Endothelial cell (in vitro differentiated cells): ENCODE measurements around the gene APPL2. TPM values are rescaled to one million over a fixed set of nuclear protein-coding genes. Genes with fewer than 3 reads are reported as not detected.

Experiments
- DNase-seq: peaks from one replicate; pipeline ENCODE4 v3.0.0; 2021; ENCODE audit warnings: low spot score
- H3K27ac Mint-ChIP-seq: one replicate; pipeline ENCODE4 v1.8.0; 2021; ENCODE audit warnings: mixed read lengths, inconsistent platforms; ENCODE audit not compliant: unreplicated experiment
- H3K27me3 Mint-ChIP-seq: one replicate; pipeline ENCODE4 v1.8.0; 2021; ENCODE audit warnings: mild to moderate bottlenecking, moderate library complexity, mixed read lengths, inconsistent platforms; ENCODE audit not compliant: unreplicated experiment
- H3K36me3 Mint-ChIP-seq: one replicate; pipeline ENCODE4 v1.8.0; 2021; ENCODE audit warnings: mild to moderate bottlenecking, low read depth, mixed read lengths, inconsistent platforms; ENCODE audit not compliant: unreplicated experiment
- H3K4me1 Mint-ChIP-seq: one replicate; pipeline ENCODE4 v1.8.0; 2021; ENCODE audit warnings: mild to moderate bottlenecking, mixed read lengths, inconsistent platforms; ENCODE audit not compliant: unreplicated experiment
- H3K4me3 Mint-ChIP-seq: one replicate; pipeline ENCODE4 v1.8.0; 2021; ENCODE audit warnings: mild to moderate bottlenecking, mixed read lengths, inconsistent platforms; ENCODE audit not compliant: unreplicated experiment
- H3K9me3 Mint-ChIP-seq: one replicate; pipeline ENCODE4 v1.8.0; 2021; ENCODE audit warnings: mixed read lengths, inconsistent platforms; ENCODE audit not compliant: unreplicated experiment
- CTCF ChIP-seq: fragments of 200-600 bp; sonication (generic); IDR thresholded peaks from one replicate; pipeline ENCODE4 v1.5.0; 2021; ENCODE audit warnings: antibody characterized with exemption; ENCODE audit not compliant: unreplicated experiment
- total RNA-seq: library from RNA; stranded (reverse); fragmentation: NEBNext Ultra II Directional; extraction: Animal tissue kit (Norgen Biotek cat#: 25700); gene quantifications from one replicate; pipeline ENCODE4 v1.2.1, GENCODE V29; 2021; ENCODE audit not compliant: unreplicated experiment

APPL2 gene
- total RNA-seq, 1 donor from 2014 or later, result 44.7 TPM

- Mint-ChIP-seq H3K27me3 (peaks cover 17% of the 10 kb centered on the region), H3K27ac (peak overlapping the region; percentile 48), H3K4me3 (no peak overlapping the region), H3K4me1 (peaks cover 25% of the 10 kb centered on the region), H3K36me3 (peaks cover 38% of the 10 kb centered on the region), H3K9me3 (no peaks in the 10 kb centered on the region)
- no peak for TF ChIP-seq CTCF
- no peak for DNase-seq
These were observed 34.7 kb downstream of the APPL2 start for GRCh38 chr12:105201299-105201698.

GRCh38 chr12:105200385-105200784, 35.6 kb downstream of the APPL2 start:
- H3K4me3 Mint-ChIP-seq, result no peak overlapping the region
- peaks cover 25% of the 10 kb centered on the region for H3K4me1 Mint-ChIP-seq
- peak overlapping the region; percentile 52 for H3K27ac Mint-ChIP-seq
- TF ChIP-seq CTCF, result no peak
- H3K9me3 Mint-ChIP-seq, result no peaks in the 10 kb centered on the region
- peaks cover 18% of the 10 kb centered on the region for H3K27me3 Mint-ChIP-seq
- DNase-seq, result no peak
- peaks cover 32% of the 10 kb centered on the region for H3K36me3 Mint-ChIP-seq

- H3K9me3 Mint-ChIP-seq, result no peaks in the 10 kb centered on the region
- peaks cover 18% of the 10 kb centered on the region for H3K27me3 Mint-ChIP-seq
- H3K4me1 Mint-ChIP-seq, result peaks cover 25% of the 10 kb centered on the region
- H3K27ac Mint-ChIP-seq, result no peak overlapping the region
- H3K4me3 Mint-ChIP-seq, result no peak overlapping the region
- no peak for TF ChIP-seq CTCF
- DNase-seq, result no peak
- H3K36me3 Mint-ChIP-seq, result peaks cover 24% of the 10 kb centered on the region
These were observed 37.0 kb downstream of the APPL2 start for GRCh38 chr12:105198961-105199360.

GRCh38 chr12:105196090-105196489, 39.9 kb downstream of the APPL2 start:
- H3K27ac Mint-ChIP-seq, result no peak overlapping the region

GRCh38 chr12:105194947-105195346, 41.0 kb downstream of the APPL2 start:
- H3K4me3 Mint-ChIP-seq, result no peak overlapping the region
- peaks cover 51% of the 10 kb centered on the region for H3K36me3 Mint-ChIP-seq
- peaks cover 22% of the 10 kb centered on the region for H3K27me3 Mint-ChIP-seq
- no peaks in the 10 kb centered on the region for H3K9me3 Mint-ChIP-seq
- peaks cover 14% of the 10 kb centered on the region for H3K4me1 Mint-ChIP-seq
- no peak overlapping the region for H3K27ac Mint-ChIP-seq
- DNase-seq, result no peak
- TF ChIP-seq CTCF, result no peak

More at GRCh38 chr12:105196090-105196489, 39.9 kb downstream of the APPL2 start:
- Mint-ChIP-seq H3K9me3 (no peaks in the 10 kb centered on the region), H3K4me1 (peaks cover 16% of the 10 kb centered on the region), H3K4me3 (no peak overlapping the region), H3K27me3 (peaks cover 19% of the 10 kb centered on the region), H3K36me3 (peaks cover 39% of the 10 kb centered on the region)
- no peak for TF ChIP-seq CTCF
- DNase-seq, result no peak
